ENCODE results near the gene SRRM4.
"Not testable (repeated sequence)": the region's sequence is repeated elsewhere in the genome, so short reads cannot be mapped to it uniquely, and the experiment has no call there.

Gene SRRM4

GRCh38 chr12:119011231-119011630 lies 29.9 kb downstream of the SRRM4 start:
- no peak for DNase-seq (ENCODE audit: low read depth)

- DNase-seq (ENCODE audit: low read depth), result no peak
Observed at GRCh38 chr12:119012179-119012578, 30.8 kb downstream of the SRRM4 start.

GRCh38 chr12:119013023-119013422 lies 31.7 kb downstream of the SRRM4 start:
- no peak for DNase-seq (ENCODE audit: low read depth)

GRCh38 chr12:119014368-119014767 lies 33.0 kb downstream of the SRRM4 start:
- DNase-seq (ENCODE audit: low read depth), result no peak

GRCh38 chr12:119016715-119017114 lies 35.4 kb downstream of the SRRM4 start:
- no peak for DNase-seq (ENCODE audit: low read depth)

- no peak for DNase-seq (ENCODE audit: low read depth)
Observed at GRCh38 chr12:119019166-119019565, 37.8 kb downstream of the SRRM4 start.

GRCh38 chr12:119020406-119021360 lies 39.3 kb downstream of the SRRM4 start:
- DNase-seq (ENCODE audit: low read depth), result no peak

- DNase-seq (ENCODE audit: low read depth), result no peak
Observed at GRCh38 chr12:119024356-119024755, 43.0 kb downstream of the SRRM4 start.

- DNase-seq (ENCODE audit: low read depth), result no peak
Observed at GRCh38 chr12:119025786-119026185, 44.4 kb downstream of the SRRM4 start.

GRCh38 chr12:119033332-119033731 lies 52.0 kb downstream of the SRRM4 start:
- not testable (repeated sequence) for DNase-seq (ENCODE audit: low read depth)

GRCh38 chr12:119036878-119037825 lies 55.8 kb downstream of the SRRM4 start:
- no peak for DNase-seq (ENCODE audit: low read depth)

GRCh38 chr12:119044094-119044493 lies 62.8 kb downstream of the SRRM4 start:
- DNase-seq (ENCODE audit: low read depth), result no peak

- no peak for DNase-seq (ENCODE audit: low read depth)
Observed at GRCh38 chr12:119047641-119048040, 66.3 kb downstream of the SRRM4 start.

GRCh38 chr12:119050663-119051062 lies 69.3 kb downstream of the SRRM4 start:
- no peak for DNase-seq (ENCODE audit: low read depth)

- DNase-seq (ENCODE audit: low read depth), result no peak
Observed at GRCh38 chr12:119051474-119051873, 70.1 kb downstream of the SRRM4 start.

GRCh38 chr12:119052001-119052400 lies 70.7 kb downstream of the SRRM4 start:
- DNase-seq (ENCODE audit: low read depth), result no peak

- no peak for DNase-seq (ENCODE audit: low read depth)
Observed at GRCh38 chr12:119055977-119056376, 74.6 kb downstream of the SRRM4 start.

GRCh38 chr12:119060847-119061796 lies 79.8 kb downstream of the SRRM4 start:
- no peak for DNase-seq (ENCODE audit: low read depth)

GRCh38 chr12:119068129-119068856 lies 87.0 kb downstream of the SRRM4 start:
- DNase-seq (ENCODE audit: low read depth), result no peak

- DNase-seq (ENCODE audit: low read depth), result no peak
Observed at GRCh38 chr12:119069147-119069642, 87.9 kb downstream of the SRRM4 start.

GRCh38 chr12:119071176-119071575 lies 89.8 kb downstream of the SRRM4 start:
- no peak for DNase-seq (ENCODE audit: low read depth)

Data from HS-5 (cell line).